Adrenal gland (tissue), 12 donors: ENCODE data around the gene S1PR4. TPM values are rescaled to one million over a fixed set of nuclear protein-coding genes. Genes with fewer than 3 reads are reported as not detected.
"Not testable (repeated sequence)": the region's sequence is repeated elsewhere in the genome, so short reads cannot be mapped to it uniquely, and the experiment has no call there.

Experiments used
- DNase-seq, 7 donors: peaks; one replicate each; pipeline ENCODE4 v3.0.0-alpha.2; 2019 to 2020
- H3K27ac ChIP-seq, 5 donors: fragments of 200-600 bp; sonication (generic) in 4 of 5; 1 replicate in 3 of 5; 2 replicates in 2 of 5; pipeline versions ENCODE4 v1.5.1 to v1.8.0; 2016 to 2020; ENCODE audit warnings: mild to moderate bottlenecking in 1 of 5
- H3K27me3 ChIP-seq: fragments of 200-600 bp; 2 replicates; pipeline ENCODE4 v1.8.0; 2021
- H3K36me3 ChIP-seq, 2 donors: fragments of 200-600 bp; replicated peaks in 1 of 2; 1 replicate in 1 of 2; 2 replicates in 1 of 2; pipeline versions ENCODE4 v1.5.1 to v1.8.0; 2018 to 2022
- H3K4me1 ChIP-seq, 2 donors: fragments of 200-600 bp; replicated peaks in 1 of 2; 1 replicate in 1 of 2; 2 replicates in 1 of 2; pipeline versions ENCODE4 v1.5.1 to v1.8.0; 2018 to 2021
- H3K4me3 ChIP-seq, 4 donors: fragments of 200-600 bp; sonication (generic) in 3 of 4; one replicate each; pipeline ENCODE4 v1.5.1; 2016 to 2018
- H3K9me3 ChIP-seq, 3 donors: fragments of 200-600 bp; sonication (generic) in 1 of 3; replicated peaks in 1 of 3; 1 replicate in 2 of 3; 2 replicates in 1 of 3; pipeline versions ENCODE4 v1.5.1 to v1.8.0; 2016 to 2021
- CTCF ChIP-seq, 6 experiments: fragments of 450-650 bp in 4 of 6; fragments of 200-600 bp in 2 of 6; sonication (generic) in 1 of 6; IDR thresholded peaks; 1 replicate in 5 of 6; 2 replicates in 1 of 6; pipeline versions ENCODE4 v1.5.1 to v1.8.0; 2016 to 2021; ENCODE audit warnings: antibody characterized with exemption in 6 of 6, mild to moderate bottlenecking in 2 of 6, moderate library complexity in 1 of 6
- POLR2A ChIP-seq, 2 donors: fragments of 450-650 bp; IDR thresholded peaks; one replicate each; pipeline ENCODE4 v1.6.1; 2017; ENCODE audit warnings: antibody characterized with exemption in 2 of 2, mild to moderate bottlenecking in 2 of 2, moderate library complexity in 1 of 2
- WGBS, 4 donors: extraction: QIAGEN DNeasy Blood & Tissue Kit in 2 of 4; methylation state at CpG; one replicate each; pipeline versions ENCODE4 v1.1.5 to v1.1.7; 2013 to 2017; 5-methylcytosine and 5-hydroxymethylcytosine counted together
- intact Hi-C, 2 donors: fragments of 100-400 bp; cut with DNase I; formaldehyde crosslinking; loops; one replicate each; pipeline versions ENCODE4 v1.14.1 to v1.15.0; 2022 to 2023
- polyA plus RNA-seq, 3 donors: library from polyadenylated mRNA; stranded (reverse); fragments of 200-250 nt in 2 of 3; fragments of 350-450 nt in 1 of 3; fragmentation: Illumina TruSeq in 1 of 3; extraction: RNeasy Lipid Tissue Mini Kit (QIAGEN cat#74804) in 1 of 3; gene quantifications; one replicate each; pipeline ENCODE4 v1.2.3, GENCODE V29; 2013 to 2014
- total RNA-seq, 9 donors: library from RNA; depleted of rRNA in 4 of 9; stranded (reverse); fragments of >200 nt in 4 of 9; fragments of 120-200 nt in 1 of 9; fragmentation: NEBNext Ultra II Directional in 1 of 9; extraction: Animal tissue kit (Norgen Biotek cat#: 25700) in 1 of 9; gene quantifications; one replicate each; pipeline versions ENCODE4 v1.1.0 to v1.2.4, GENCODE V29; 2013 to 2023
- donor health status: healthy with polysubstance abuse.
- donor health status: Bipolar disorder and iron deficiency.
- donor health status: DM: yes; HTN: yes; CAD: no.
- donor health status: DM: no; HTN: no; CAD: no.
- donor health status: DM: no; HTN: no; CAD: no.
- donor health status: DM: yes; HTN: yes; CAD: no.

Gene S1PR4
- total and polyA plus RNA-seq, 12 donors = 0.78 to 5.5 (median 2.2) TPM; not detected in 1

DNA sequence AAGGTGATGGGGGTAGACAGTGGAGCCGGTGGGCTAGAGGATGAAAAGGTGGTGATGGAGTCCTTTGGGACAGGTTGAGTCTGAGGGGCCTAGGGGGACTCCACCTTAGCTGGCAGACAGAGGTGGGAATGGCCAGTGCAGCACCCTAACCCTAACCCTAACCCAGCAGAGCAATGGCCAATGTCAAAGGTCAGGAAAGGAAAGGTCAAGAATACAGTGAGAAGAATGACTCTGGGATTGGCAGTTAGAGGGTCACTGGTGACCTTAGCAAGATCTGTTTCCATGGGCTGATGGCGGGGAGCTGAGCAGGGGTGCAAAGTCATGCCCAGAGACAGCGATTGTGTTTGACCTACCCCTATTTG lies 26.2 kb upstream of the S1PR4 start:
- TF ChIP-seq CTCF (IDR thresholded peaks at IDR 0.05) (no peak), POLR2A (IDR thresholded peaks at IDR 0.05) (no peak)
- Histone ChIP-seq H3K4me1 (peaks cover 0 to 8% of the 10 kb centered on the region in 2 donors), H3K27ac (no peak overlapping the region), H3K36me3 (no peaks in the 10 kb centered on the region), H3K9me3 (no peaks in the 10 kb centered on the region), H3K4me3 (no peak overlapping the region), H3K27me3 (no peaks in the 10 kb centered on the region)
- intact Hi-C loops = no loop called here
- no peak for DNase-seq
- 85 to 97% (median 97%) methylated on average over 3 of the region's 3 CpGs for WGBS, 4 donors

DNA sequence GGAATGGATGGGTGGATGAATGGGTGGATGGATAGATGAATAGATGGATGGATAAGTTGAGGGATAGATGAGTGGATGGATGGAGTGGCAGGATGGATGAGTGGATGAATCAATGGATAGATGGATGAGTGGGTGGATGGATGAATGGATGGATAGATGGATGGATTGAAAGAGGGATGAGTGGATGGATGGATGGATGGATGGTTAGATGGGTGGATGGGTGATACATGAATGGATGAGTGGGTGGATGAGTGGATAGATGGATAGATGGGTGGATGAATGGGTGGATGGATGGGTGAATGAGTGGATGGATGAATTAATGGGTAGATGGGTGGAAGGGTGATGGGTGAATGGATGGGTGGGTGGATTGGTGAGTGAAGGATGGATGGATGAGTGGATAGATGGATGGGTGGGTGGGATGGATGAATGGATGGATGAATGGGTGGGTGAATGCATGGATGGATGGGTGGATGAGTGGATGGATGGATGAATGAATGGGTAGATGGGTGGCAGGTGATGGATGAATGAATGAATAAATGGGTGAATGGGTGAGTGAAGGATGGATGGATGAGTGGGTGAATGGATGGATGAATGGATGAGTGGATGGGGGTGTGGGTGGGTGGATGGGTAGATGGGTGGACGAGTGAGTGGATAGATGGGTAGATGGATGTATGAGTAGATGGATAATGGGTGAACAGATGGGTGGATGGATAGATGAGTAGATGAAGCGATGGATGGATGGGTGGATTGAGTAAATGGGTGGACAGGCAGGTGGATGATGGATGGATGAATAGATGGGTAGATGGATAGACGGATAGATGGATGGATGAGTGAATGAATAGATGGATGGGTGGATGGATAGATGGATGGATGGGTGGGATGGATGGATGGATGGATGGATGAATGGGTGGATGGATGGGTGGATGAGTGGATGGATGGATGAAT lies 25.0 kb upstream of the S1PR4 start:
- Histone ChIP-seq H3K4me1 (peaks cover 0 to 8% of the 10 kb centered on the region in 2 donors), H3K27me3 (no peaks in the 10 kb centered on the region), H3K4me3 (no peak overlapping the region), H3K36me3 (no peaks in the 10 kb centered on the region), H3K27ac (no peak overlapping the region), H3K9me3 (no peaks in the 10 kb centered on the region)
- TF ChIP-seq POLR2A (IDR thresholded peaks at IDR 0.05) (no peak), CTCF (IDR thresholded peaks at IDR 0.05) (no peak)
- 86 to 92% (median 89%) methylated on average over 3 of the region's 3 CpGs for WGBS, 4 donors
- intact Hi-C loops = no loop called here
- DNase-seq = no peak

- H3K36me3 ChIP-seq, DNase-seq, intact Hi-C loops, H3K4me1 ChIP-seq, H3K9me3 ChIP-seq, H3K4me3 ChIP-seq, H3K27me3 ChIP-seq: not testable (repeated sequence)
- peak overlapping the region in 2 of 5 donors; percentile 69 to 90 for H3K27ac ChIP-seq
- 91 to 94% (median 92%) methylated on average over 3 of the region's 3 CpGs for WGBS, 4 donors
Observed at GRCh38 chr19:3154447-3154846, 24.1 kb upstream of the S1PR4 start.

- peaks cover 0 to 8% of the 10 kb centered on the region in 2 donors for H3K4me1 ChIP-seq
- peak overlapping the region in 2 of 5 donors; percentile 69 to 90 for H3K27ac ChIP-seq
- intact Hi-C loops = no loop called here
- TF ChIP-seq CTCF (IDR thresholded peaks at IDR 0.05) = no peak
- no peak for TF ChIP-seq POLR2A (IDR thresholded peaks at IDR 0.05)
- no peaks in the 10 kb centered on the region for H3K9me3 ChIP-seq
- peak; percentile 77 to 94 (median 94) for DNase-seq
- WGBS, 4 donors = 47 to 73% (median 53%) methylated on average over 13 to 21 of the region's 21 CpGs
- no peaks in the 10 kb centered on the region for H3K27me3 ChIP-seq
- H3K36me3 ChIP-seq = no peaks in the 10 kb centered on the region
- no peak overlapping the region for H3K4me3 ChIP-seq
Observed at GRCh38 chr19:3154957-3155736, 23.4 kb upstream of the S1PR4 start.
